ENCODE measurements around the gene MINPP1. TPM values are rescaled to one million over a fixed set of nuclear protein-coding genes. Genes with fewer than 3 reads are reported as not detected.

Gene MINPP1
- polyA plus RNA-seq, 4 donors = 11.2 to 45.6 (median 21.4) TPM

DNA sequence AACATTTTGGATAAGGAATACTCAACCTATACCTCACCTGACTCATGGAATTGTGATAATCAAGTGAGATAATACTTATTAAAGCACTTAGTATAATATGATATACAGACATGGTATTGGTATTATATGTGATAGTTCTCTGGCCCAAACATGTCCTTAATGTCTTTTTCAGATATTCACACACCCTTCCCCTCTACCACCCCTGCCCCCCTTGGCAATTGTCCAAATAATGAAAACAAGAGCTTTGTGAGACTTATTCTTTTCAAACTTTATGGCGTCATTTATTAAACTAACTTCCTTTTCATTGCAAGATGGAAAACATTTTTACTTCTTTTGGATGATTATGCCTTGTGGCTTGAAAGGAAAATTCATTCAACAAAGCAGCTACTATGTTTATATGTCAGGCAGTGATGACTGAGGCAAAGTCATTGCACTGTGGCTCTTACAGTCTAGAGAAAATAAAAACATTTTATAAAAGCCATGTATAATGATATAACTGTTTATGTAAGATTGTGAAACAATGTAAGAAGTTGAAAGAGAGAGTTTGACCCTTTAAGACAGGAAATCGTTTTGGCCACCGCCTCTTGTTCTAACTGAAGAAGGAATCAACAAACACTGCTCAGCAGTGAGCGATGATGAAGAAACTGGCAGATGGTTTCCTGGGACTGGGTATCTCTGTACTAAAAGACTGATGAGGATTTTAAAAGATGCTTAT is 27.4 kb downstream of the MINPP1 start:
- Histone ChIP-seq H3K27me3 (ENCODE audit: control insufficient read depth in 3 of 3, insufficient read depth in 3 of 3, low read length in 3 of 3) (no peaks in the 10 kb centered on the region), H3K4me3 (ENCODE audit: low read depth in 1 of 3, low read length in 3 of 3) (no peak overlapping the region), H3K36me3 (ENCODE audit: control insufficient read depth in 3 of 3, insufficient read depth in 2 of 3, low read depth in 1 of 3, low read length in 3 of 3) (peaks cover 0 to 17% (median 2%) of the 10 kb centered on the region in 3 donors), H3K9me3 (ENCODE audit: control insufficient read depth in 2 of 2, insufficient read depth in 1 of 2, low read depth in 1 of 2, low read length in 1 of 2) (peaks cover 0 to 8% of the 10 kb centered on the region in 2 donors), H3K4me1 (ENCODE audit: control insufficient read depth in 3 of 3, insufficient read depth in 2 of 3, low read depth in 1 of 3, low read length in 2 of 3) (no peaks in the 10 kb centered on the region), H3K27ac (ENCODE audit: low read depth in 1 of 3, low read length in 2 of 3) (peak overlapping the region in 1 of 3 donors; percentile 24)
- no peak for FAIRE-seq
- no peak for DNase-seq
- WGBS, 3 donors = 45 to 67% (median 66%) methylated on average over 4 of the region's 4 CpGs

DNA sequence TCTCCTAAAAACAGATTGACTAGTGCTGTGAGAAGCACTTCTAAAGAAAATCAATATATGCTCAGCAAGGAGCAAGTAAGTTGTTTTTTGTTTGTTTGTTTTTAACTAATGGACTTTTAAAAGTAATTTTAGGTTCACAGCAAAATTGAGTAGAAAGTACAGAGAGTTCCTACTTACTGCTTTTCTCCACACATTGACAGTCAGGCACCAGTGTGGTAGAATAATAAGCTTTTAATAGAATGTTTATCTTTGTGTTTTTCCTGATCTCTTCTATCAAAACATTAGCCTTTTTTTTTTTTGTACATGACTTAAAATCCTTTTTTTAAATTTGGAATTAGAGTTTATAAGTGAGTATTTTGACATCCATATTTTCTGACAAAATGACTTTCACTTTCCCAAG is 28.0 kb downstream of the MINPP1 start:
- Histone ChIP-seq H3K27ac (ENCODE audit: low read depth in 1 of 3, low read length in 2 of 3) (peak overlapping the region in 1 of 3 donors; percentile 24), H3K4me3 (ENCODE audit: low read depth in 1 of 3, low read length in 3 of 3) (no peak overlapping the region), H3K9me3 (ENCODE audit: control insufficient read depth in 2 of 2, insufficient read depth in 1 of 2, low read depth in 1 of 2, low read length in 1 of 2) (peaks cover 0 to 8% of the 10 kb centered on the region in 2 donors), H3K36me3 (ENCODE audit: control insufficient read depth in 3 of 3, insufficient read depth in 2 of 3, low read depth in 1 of 3, low read length in 3 of 3) (peaks cover 0 to 18% (median 2%) of the 10 kb centered on the region in 3 donors), H3K4me1 (ENCODE audit: control insufficient read depth in 3 of 3, insufficient read depth in 2 of 3, low read depth in 1 of 3, low read length in 2 of 3) (no peaks in the 10 kb centered on the region), H3K27me3 (ENCODE audit: control insufficient read depth in 3 of 3, insufficient read depth in 3 of 3, low read length in 3 of 3) (no peaks in the 10 kb centered on the region)
- DNase-seq (no peak), FAIRE-seq (peak; percentile 26)

DNA sequence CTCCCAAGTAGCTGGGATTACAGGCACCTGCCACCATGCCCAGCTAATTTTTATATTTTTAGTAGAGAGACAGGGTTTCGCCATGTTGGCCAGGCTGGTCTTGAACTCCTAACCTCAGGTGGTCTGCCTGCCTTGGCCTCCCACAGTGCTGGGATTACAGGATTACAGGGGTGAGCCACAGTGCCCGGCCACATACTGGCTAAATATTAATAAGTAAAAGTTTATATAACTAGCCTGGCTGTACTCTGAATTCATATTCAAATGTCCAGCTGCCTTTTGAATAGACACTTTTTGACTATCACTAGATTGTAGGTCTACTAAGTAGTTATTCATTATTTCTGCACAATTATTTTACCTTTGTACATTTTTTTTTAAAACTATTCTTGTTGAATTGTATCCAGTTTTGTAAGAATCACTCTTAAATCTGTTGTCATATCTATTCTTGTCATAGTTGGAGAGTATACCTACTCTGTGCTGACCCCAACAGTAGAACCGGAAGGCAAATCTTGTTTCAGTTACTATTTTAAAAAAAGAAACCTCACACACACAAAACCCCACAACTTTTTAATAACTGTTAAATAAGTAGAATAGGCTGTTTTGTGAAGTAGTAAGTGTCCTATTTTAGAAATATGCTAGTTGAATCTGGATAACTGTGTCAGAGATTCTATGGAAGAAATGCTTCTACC is 29.6 kb downstream of the MINPP1 start:
- no peak overlapping the region for H3K27ac ChIP-seq (ENCODE audit: low read depth in 1 of 3, low read length in 2 of 3)
- DNase-seq = no peak

DNA sequence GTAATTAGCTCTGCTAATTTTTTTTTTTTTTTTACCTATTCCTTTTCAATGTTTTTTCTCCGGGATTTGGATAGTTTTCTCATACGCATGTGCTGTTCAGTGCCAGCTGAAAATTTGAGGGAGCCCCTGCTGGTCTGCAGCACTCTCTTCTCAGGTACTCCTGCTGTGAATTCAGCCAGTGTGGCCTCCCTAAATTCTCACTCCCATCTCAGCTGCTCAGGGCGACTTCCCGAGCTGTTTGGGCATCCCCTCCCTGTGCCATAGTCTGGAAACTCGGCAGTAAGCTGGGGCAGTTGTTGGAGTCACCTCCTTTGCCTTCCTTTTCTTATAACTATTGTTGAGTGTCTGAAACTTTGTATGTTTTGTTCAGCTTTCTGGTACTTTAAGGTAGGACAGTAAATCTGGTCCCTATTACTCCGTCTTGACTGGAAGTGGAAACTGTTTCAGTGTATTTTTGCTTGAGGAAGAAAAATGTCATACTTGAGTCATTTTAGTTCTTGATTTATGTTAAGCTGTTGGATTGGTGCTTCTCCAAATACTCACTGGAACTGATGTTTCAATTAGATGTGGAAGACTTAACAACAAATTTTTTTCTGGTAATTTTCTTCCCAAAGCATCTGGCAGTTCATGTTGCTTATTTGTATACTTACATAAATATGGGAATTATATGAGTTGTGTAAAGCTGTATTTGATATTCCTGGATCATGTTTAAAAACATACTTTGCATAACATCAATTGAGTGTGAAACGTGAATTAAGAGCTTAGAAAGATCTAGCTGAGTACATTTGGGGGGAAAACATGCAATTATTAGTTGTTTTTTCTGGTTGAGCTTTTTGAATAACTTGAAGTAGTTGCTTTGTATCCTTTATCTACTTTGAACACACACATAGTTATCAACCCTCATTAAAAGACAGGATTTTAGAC is 33.7 kb downstream of the MINPP1 start:
- Histone ChIP-seq H3K4me1 (ENCODE audit: control insufficient read depth in 3 of 3, insufficient read depth in 2 of 3, low read depth in 1 of 3, low read length in 2 of 3) (no peaks in the 10 kb centered on the region), H3K4me3 (ENCODE audit: low read depth in 1 of 3, low read length in 3 of 3) (no peak overlapping the region), H3K9me3 (ENCODE audit: control insufficient read depth in 2 of 2, insufficient read depth in 1 of 2, low read depth in 1 of 2, low read length in 1 of 2) (peaks cover 0 to 13% of the 10 kb centered on the region in 2 donors), H3K36me3 (ENCODE audit: control insufficient read depth in 3 of 3, insufficient read depth in 2 of 3, low read depth in 1 of 3, low read length in 3 of 3) (peaks cover 0 to 26% (median 2%) of the 10 kb centered on the region in 3 donors), H3K27me3 (ENCODE audit: control insufficient read depth in 3 of 3, insufficient read depth in 3 of 3, low read length in 3 of 3) (no peaks in the 10 kb centered on the region), H3K27ac (ENCODE audit: low read depth in 1 of 3, low read length in 2 of 3) (no peak overlapping the region)
- 80 to 93% (median 92%) methylated on average over 7 of the region's 7 CpGs for WGBS, 3 donors
- DNase-seq (no peak), FAIRE-seq (no peak)

More for the DNA sequence above, 29.6 kb downstream of the MINPP1 start:
- no peak overlapping the region for H3K4me3 ChIP-seq (ENCODE audit: low read depth in 1 of 3, low read length in 3 of 3)
- peaks cover 0 to 21% (median 2%) of the 10 kb centered on the region in 3 donors for H3K36me3 ChIP-seq (ENCODE audit: control insufficient read depth in 3 of 3, insufficient read depth in 2 of 3, low read depth in 1 of 3, low read length in 3 of 3)
- H3K4me1 ChIP-seq (ENCODE audit: control insufficient read depth in 3 of 3, insufficient read depth in 2 of 3, low read depth in 1 of 3, low read length in 2 of 3) = no peaks in the 10 kb centered on the region
- WGBS, 3 donors = 69 to 78% (median 75%) methylated on average over 3 of the region's 3 CpGs
- FAIRE-seq = no peak
- peaks cover 0 to 8% of the 10 kb centered on the region in 2 donors for H3K9me3 ChIP-seq (ENCODE audit: control insufficient read depth in 2 of 2, insufficient read depth in 1 of 2, low read depth in 1 of 2, low read length in 1 of 2)
- no peaks in the 10 kb centered on the region for H3K27me3 ChIP-seq (ENCODE audit: control insufficient read depth in 3 of 3, insufficient read depth in 3 of 3, low read length in 3 of 3)

DNA sequence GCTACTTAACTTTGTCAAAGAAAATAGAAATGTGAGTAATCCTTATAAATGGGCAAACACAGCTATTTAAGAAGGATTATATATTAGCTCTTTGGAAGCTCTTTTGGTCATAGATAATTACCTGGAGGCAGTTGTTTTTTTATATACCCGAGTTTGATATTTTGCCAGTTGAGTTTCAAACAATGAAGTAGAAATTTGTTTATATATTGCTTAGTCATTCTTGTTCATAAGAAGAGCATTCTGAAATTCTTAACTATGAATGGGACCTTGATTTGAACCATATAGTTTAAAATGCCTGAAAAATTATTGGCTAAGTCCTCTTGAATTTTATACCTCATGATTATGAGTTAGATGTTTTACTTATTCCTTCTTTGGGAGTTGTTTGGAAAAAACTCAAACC is 36.4 kb downstream of the MINPP1 start:
- FAIRE-seq = no peak
- peaks cover 0 to 2% (median 0%) of the 10 kb centered on the region in 3 donors for H3K4me1 ChIP-seq (ENCODE audit: control insufficient read depth in 3 of 3, insufficient read depth in 2 of 3, low read depth in 1 of 3, low read length in 2 of 3)
- peaks cover 0 to 16% of the 10 kb centered on the region in 2 donors for H3K9me3 ChIP-seq (ENCODE audit: control insufficient read depth in 2 of 2, insufficient read depth in 1 of 2, low read depth in 1 of 2, low read length in 1 of 2)
- no peak overlapping the region for H3K4me3 ChIP-seq (ENCODE audit: low read depth in 1 of 3, low read length in 3 of 3)
- no peaks in the 10 kb centered on the region for H3K27me3 ChIP-seq (ENCODE audit: control insufficient read depth in 3 of 3, insufficient read depth in 3 of 3, low read length in 3 of 3)
- 68 to 75% (median 73%) methylated on average over 1 of the region's 1 CpG for WGBS, 3 donors
- no peak overlapping the region for H3K27ac ChIP-seq (ENCODE audit: low read depth in 1 of 3, low read length in 2 of 3)
- H3K36me3 ChIP-seq (ENCODE audit: control insufficient read depth in 3 of 3, insufficient read depth in 2 of 3, low read depth in 1 of 3, low read length in 3 of 3) = peaks cover 0 to 26% (median 2%) of the 10 kb centered on the region in 3 donors
- no peak for DNase-seq

- peaks cover 0 to 7% (median 2%) of the 10 kb centered on the region in 3 donors for H3K4me1 ChIP-seq (ENCODE audit: control insufficient read depth in 3 of 3, insufficient read depth in 2 of 3, low read depth in 1 of 3, low read length in 2 of 3)
- peaks cover 0 to 16% of the 10 kb centered on the region in 2 donors for H3K9me3 ChIP-seq (ENCODE audit: control insufficient read depth in 2 of 2, insufficient read depth in 1 of 2, low read depth in 1 of 2, low read length in 1 of 2)
- FAIRE-seq = no peak
- no peak overlapping the region for H3K27ac ChIP-seq (ENCODE audit: low read depth in 1 of 3, low read length in 2 of 3)
- H3K27me3 ChIP-seq (ENCODE audit: control insufficient read depth in 3 of 3, insufficient read depth in 3 of 3, low read length in 3 of 3) = no peaks in the 10 kb centered on the region
- H3K36me3 ChIP-seq (ENCODE audit: control insufficient read depth in 3 of 3, insufficient read depth in 2 of 3, low read depth in 1 of 3, low read length in 3 of 3) = peaks cover 0 to 27% (median 2%) of the 10 kb centered on the region in 3 donors
- no peak overlapping the region for H3K4me3 ChIP-seq (ENCODE audit: low read depth in 1 of 3, low read length in 3 of 3)
- DNase-seq = no peak
Measured at GRCh38 chr10:87544721-87545120, 40.0 kb downstream of the MINPP1 start.

DNA sequence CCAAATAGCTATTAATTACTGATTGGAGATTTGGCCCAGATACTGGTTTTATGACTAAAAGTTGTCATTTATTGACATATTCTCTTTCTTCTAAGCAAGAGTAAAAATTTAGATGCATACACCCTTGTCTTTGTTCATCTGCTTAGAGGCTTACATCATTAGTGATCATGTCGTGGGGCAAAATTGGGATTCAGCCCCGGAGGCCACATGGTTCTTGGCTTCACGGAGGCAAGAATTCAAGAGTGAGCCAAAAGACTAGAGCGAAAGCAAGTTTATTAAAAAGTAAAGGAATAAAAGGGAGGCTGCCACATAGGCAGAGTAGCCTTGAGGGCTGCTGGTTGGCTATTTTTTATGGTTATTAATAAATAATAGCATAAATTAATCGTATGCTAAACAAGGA is 41.1 kb downstream of the MINPP1 start:
- WGBS, 3 donors = 72 to 84% (median 75%) methylated on average over 5 of the region's 5 CpGs
- Histone ChIP-seq H3K27ac (ENCODE audit: low read depth in 1 of 3, low read length in 2 of 3) (no peak overlapping the region), H3K27me3 (ENCODE audit: control insufficient read depth in 3 of 3, insufficient read depth in 3 of 3, low read length in 3 of 3) (no peaks in the 10 kb centered on the region), H3K4me3 (ENCODE audit: low read depth in 1 of 3, low read length in 3 of 3) (no peak overlapping the region), H3K4me1 (ENCODE audit: control insufficient read depth in 3 of 3, insufficient read depth in 2 of 3, low read depth in 1 of 3, low read length in 2 of 3) (peaks cover 0 to 7% (median 2%) of the 10 kb centered on the region in 3 donors), H3K36me3 (ENCODE audit: control insufficient read depth in 3 of 3, insufficient read depth in 2 of 3, low read depth in 1 of 3, low read length in 3 of 3) (peaks cover 0 to 26% (median 2%) of the 10 kb centered on the region in 3 donors), H3K9me3 (ENCODE audit: control insufficient read depth in 2 of 2, insufficient read depth in 1 of 2, low read depth in 1 of 2, low read length in 1 of 2) (peaks cover 0 to 16% of the 10 kb centered on the region in 2 donors)
- DNase-seq (no peak), FAIRE-seq (no peak)

GRCh38 chr10:87546210-87546609 is 41.5 kb downstream of the MINPP1 start:
- H3K27ac ChIP-seq (ENCODE audit: low read depth in 1 of 3, low read length in 2 of 3) = no peak overlapping the region
- H3K9me3 ChIP-seq (ENCODE audit: control insufficient read depth in 2 of 2, insufficient read depth in 1 of 2, low read depth in 1 of 2, low read length in 1 of 2) = peaks cover 0 to 16% of the 10 kb centered on the region in 2 donors
- DNase-seq = no peak
- H3K4me3 ChIP-seq (ENCODE audit: low read depth in 1 of 3, low read length in 3 of 3) = no peak overlapping the region
- FAIRE-seq = no peak
- H3K27me3 ChIP-seq (ENCODE audit: control insufficient read depth in 3 of 3, insufficient read depth in 3 of 3, low read length in 3 of 3) = no peaks in the 10 kb centered on the region
- H3K4me1 ChIP-seq (ENCODE audit: control insufficient read depth in 3 of 3, insufficient read depth in 2 of 3, low read depth in 1 of 3, low read length in 2 of 3) = peaks cover 0 to 7% (median 2%) of the 10 kb centered on the region in 3 donors
- H3K36me3 ChIP-seq (ENCODE audit: control insufficient read depth in 3 of 3, insufficient read depth in 2 of 3, low read depth in 1 of 3, low read length in 3 of 3) = peaks cover 0 to 26% (median 2%) of the 10 kb centered on the region in 3 donors
- 75 to 86% (median 82%) methylated on average over 7 of the region's 7 CpGs for WGBS, 3 donors
